NCI-H82 treated with DMSO at 0.1 percent for 48 hours (cell line): Measurements from ENCODE around the gene FDCSP.
"Not testable (repeated sequence)": the region's sequence is repeated elsewhere in the genome, so short reads cannot be mapped to it uniquely, and the experiment has no call there.

Experiments used
- DNase-seq: peaks from one replicate; lab custom pipeline; 2025; ENCODE audit not compliant: unreplicated experiment; lab: John Stamatoyannopoulos, UW

The FDCSP gene

GRCh38 chr4:70239131-70239883, 13.4 kb downstream of the FDCSP start:
- DNase-seq: no peak

GRCh38 chr4:70239884-70240591, 14.1 kb downstream of the FDCSP start:
- no peak for DNase-seq

- not testable (repeated sequence) for DNase-seq
Measured at GRCh38 chr4:70242297-70242696, 16.4 kb downstream of the FDCSP start, which contains the start of gene CSN3. Gene CSN3 (plus strand): TSS chr4:70242597. CDS start chr4:70244820, 2,223 bp downstream.

- DNase-seq: no peak
Measured at GRCh38 chr4:70243091-70243490, 17.2 kb downstream of the FDCSP start.

GRCh38 chr4:70251250-70251944, 25.5 kb downstream of the FDCSP start:
- no peak for DNase-seq

GRCh38 chr4:70251945-70252277, 26.0 kb downstream of the FDCSP start:
- DNase-seq: no peak

- DNase-seq: no peak
Measured at GRCh38 chr4:70269674-70270073, 43.8 kb downstream of the FDCSP start.

GRCh38 chr4:70277121-70277520, 51.2 kb downstream of the FDCSP start:
- DNase-seq: no peak

GRCh38 chr4:70280567-70280966, 54.6 kb downstream of the FDCSP start:
- DNase-seq: no peak
